Measurements from ENCODE around the gene OSBPL5. TPM values are rescaled to one million over a fixed set of nuclear protein-coding genes. Genes with fewer than 3 reads are reported as not detected.

The OSBPL5 gene
- polyA plus RNA-seq, 2 of the 4 experiments (the other 2 are of a cell fraction): 1.6 to 4.6 TPM

- Histone ChIP-seq H3K27ac (peak within 1 kb of the TSS; percentile 98 to 99), H3K9me3 (no peaks in the 10 kb centered on the region), H3K4me2 (peak within 1 kb of the TSS; percentile 90), H3K4me1 (peaks cover 29% of the 10 kb centered on the region), H3K4me3 (peak within 1 kb of the TSS; percentile 83)
- WGBS (ENCODE audit: missing lambda C conversion rate): 2% methylated on average over 16 of the region's 68 CpGs
- CTCF ChIA-PET: interaction anchor here (0.8 to 3.4 kb wide), 6 partner anchors 20 to 88 kb away, joined by 3 to 17 read pairs (median 4); no protein-coding TSS in a partner anchor
- ATAC-seq (peak; percentile 99), DNase-seq (ENCODE audit: low read depth in 1 of 2, low spot score in 1 of 2) (peak; percentile 92 to 94), FAIRE-seq (peak; percentile 28)
- POLR2A ChIA-PET: interaction anchor here (0.6 to 1.0 kb wide), 6 partner anchors 10 to 140 kb away, joined by 3 to 5 read pairs (median 3); partner anchors contain the start of genes NAP1L4 and PHLDA2
- TF ChIP-seq FOSL2 (IDR thresholded peaks at IDR 0.05) (no peak), FOSL2 (CRISPR knock-in tag; IDR thresholded peaks at IDR 0.05) (0 out of 2 replicates have a peak, but pooled peaks have one; percentile 6), EP300 (IDR thresholded peaks at IDR 0.05) (no peak), NR3C1 (IDR thresholded peaks at IDR 0.05) (no peak), ZC3H11A (IDR thresholded peaks at IDR 0.05) (no peak), HMGXB4 (CRISPR knock-in tag; IDR thresholded peaks at IDR 0.05; ENCODE audit: borderline replicate concordance) (no peak), JUN (IDR thresholded peaks at IDR 0.05) (peak; percentile 80 to 96), HOXB13 (CRISPR knock-in tag; IDR thresholded peaks at IDR 0.05; ENCODE audit: low read depth) (no peak), TP53 (CRISPR knock-in tag; IDR thresholded peaks at IDR 0.05) (no peak; the same call in 1 of the 2 replicates), MAX (IDR thresholded peaks at IDR 0.05) (peak; percentile 85), MAZ (IDR thresholded peaks at IDR 0.05; ENCODE audit: borderline replicate concordance, low read depth, low read length) (no peak), ZNF302 (CRISPR knock-in tag; IDR thresholded peaks at IDR 0.05) (no peak), BCL3 (IDR thresholded peaks at IDR 0.05) (peak; percentile 78; the same call in 2 of the 3 replicates), KDM5A (IDR thresholded peaks at IDR 0.05) (no peak), PHF8 (IDR thresholded peaks at IDR 0.05; ENCODE audit: borderline replicate concordance, low read depth) (peak; percentile 77; the same call in 1 of the 2 replicates), ESRRA (IDR thresholded peaks at IDR 0.05; ENCODE audit: borderline replicate concordance, low read length) (no peak), POLR2A (IDR thresholded peaks at IDR 0.05; ENCODE audit: low read length) (peak; percentile 53), JUNB (IDR thresholded peaks at IDR 0.05) (no peak), RAD21 (conservative IDR thresholded peaks at IDR 0.05 in 1 of 2, IDR thresholded peaks at IDR 0.05 in 1 of 2) (no peak), ATOH8 (CRISPR knock-in tag; IDR thresholded peaks at IDR 0.05; ENCODE audit: low read depth) (no peak), HES2 (IDR thresholded peaks at IDR 0.05) (no peak), RFX5 (IDR thresholded peaks at IDR 0.05) (0 out of 2 replicates have a peak, but pooled peaks have one; percentile 10), TFCP2L1 (CRISPR knock-in tag; IDR thresholded peaks at IDR 0.05) (no peak), USF2 (IDR thresholded peaks at IDR 0.05) (no peak), SMC3 (IDR thresholded peaks at IDR 0.05) (no peak), REST (IDR thresholded peaks at IDR 0.05) (no peak), RARB (CRISPR knock-in tag; IDR thresholded peaks at IDR 0.05) (no peak), HEYL (CRISPR knock-in tag; IDR thresholded peaks at IDR 0.05) (no peak), BHLHE40 (IDR thresholded peaks at IDR 0.05; ENCODE audit: low read depth, low read length) (no peak), ELK1 (IDR thresholded peaks at IDR 0.05; ENCODE audit: low read depth, low read length) (no peak)
Observed at GRCh38 chr11:3057069-3057963, 107.8 kb downstream of the OSBPL5 start, which contains the start of gene CARS1. TSS of gene CARS1 (minus strand) at chr11:3057423. CDS start at chr11:3057367, 56 bp downstream.
